Kidney (tissue), 14 donors: Measurements from ENCODE around the gene NRP2. TPM values are rescaled to one million over a fixed set of nuclear protein-coding genes. Genes with fewer than 3 reads are reported as not detected.

Experiments
- DNase-seq, 5 donors: peaks; one replicate each; pipeline ENCODE4 v3.0.0-alpha.2; 2013 to 2020
- FAIRE-seq: peaks from 2 replicates; lab custom pipeline; 2012; peaks lifted over from hg19 to GRCh38; lab: Jason Lieb, UNC
- H3K27ac ChIP-seq, 2 donors: one replicate each; pipeline ENCODE4 v1.7.0; 2013; ENCODE audit warnings: low read depth in 2 of 2, low read length in 2 of 2, inconsistent platforms in 1 of 2
- H3K27me3 ChIP-seq: one replicate; pipeline ENCODE4 v1.7.1; 2013; ENCODE audit warnings: low read length, inconsistent platforms; ENCODE audit not compliant: control insufficient read depth, insufficient read depth
- H3K36me3 ChIP-seq, 3 donors: one replicate each; pipeline versions ENCODE4 v1.7.0 to v1.7.1; 2013; ENCODE audit warnings: low read length in 3 of 3, control low read depth in 1 of 3, inconsistent platforms in 1 of 3; ENCODE audit not compliant: insufficient read depth in 3 of 3, control insufficient read depth in 2 of 3
- H3K4me1 ChIP-seq, 3 donors: one replicate each; pipeline versions ENCODE4 v1.7.0 to v1.7.1; 2013; ENCODE audit warnings: low read length in 3 of 3, inconsistent platforms in 1 of 3, low read depth in 1 of 3; ENCODE audit not compliant: control insufficient read depth in 2 of 3, insufficient read depth in 2 of 3
- H3K4me3 ChIP-seq, 3 donors: one replicate each; pipeline versions ENCODE4 v1.7.0 to v1.8.1; 2013; ENCODE audit warnings: low read length in 3 of 3, control low read depth in 1 of 3, inconsistent platforms in 1 of 3
- H3K9ac ChIP-seq, 3 donors: one replicate each; pipeline versions ENCODE4 v1.7.0 to v1.7.1; 2013; ENCODE audit warnings: low read length in 3 of 3, control low read depth in 1 of 3, inconsistent platforms in 1 of 3
- H3K9me3 ChIP-seq, 3 donors: one replicate each; pipeline versions ENCODE4 v1.7.0 to v1.7.1; 2013; ENCODE audit warnings: low read length in 3 of 3, control low read depth in 1 of 3, inconsistent platforms in 1 of 3; ENCODE audit not compliant: control insufficient read depth in 2 of 3, insufficient read depth in 1 of 3
- CTCF ChIP-seq: IDR thresholded peaks from 3 replicates; pipeline ENCODE4 v1.5.1; 2012; ENCODE audit warnings: mild to moderate bottlenecking, moderate library complexity, borderline replicate concordance; ENCODE audit not compliant: insufficient read depth; ENCODE audit errors: extremely low read depth
- intact Hi-C: fragments of 100-400 bp; cut with DNase I; formaldehyde crosslinking; loops from one replicate; pipeline ENCODE4 v1.11.1; 2022
- polyA plus RNA-seq: library from polyadenylated mRNA; stranded (reverse); fragments of 350-450 nt; fragmentation: Illumina TruSeq; extraction: RNeasy Lipid Tissue Mini Kit (QIAGEN cat#74804); gene quantifications from one replicate; pipeline ENCODE4 v1.2.3, GENCODE V29; 2014; ENCODE audit warnings: low read depth, low replicate concordance; ENCODE audit not compliant: insufficient read depth
- total RNA-seq: library from RNA; stranded (reverse); fragmentation: NEBNext Ultra II Directional; extraction: Animal tissue kit (Norgen Biotek cat#: 25700); gene quantifications from one replicate; pipeline ENCODE4 v1.2.1, GENCODE V29; 2021
- donor health status: control.
- donor health status: control.
- donor health status: control.
- donor health status: control.
- donor health status: control.
- donor health status: DM: yes; HTN: yes; CAD: no.
- donor health status: Normal renal cell carcinoma (clear cell type).

Gene NRP2
- total and polyA plus RNA-seq, 2 donors from 2014 or later, result 2.3 to 37.7 TPM

- no peak overlapping the region for H3K4me3 ChIP-seq
- FAIRE-seq (no peak), DNase-seq (no peak)
- no peak for TF ChIP-seq CTCF
- no peaks in the 10 kb centered on the region for H3K9me3 ChIP-seq
- H3K27ac ChIP-seq, result no peak overlapping the region
- H3K9ac ChIP-seq, result no peak overlapping the region
- no peaks in the 10 kb centered on the region for H3K36me3 ChIP-seq
- intact Hi-C loops, result loop anchor here (5.0 kb wide), 1 partner anchor 111 kb away; no protein-coding TSS in a partner anchor
- no peaks in the 10 kb centered on the region for H3K4me1 ChIP-seq
- no peaks in the 10 kb centered on the region for H3K27me3 ChIP-seq
Observed at GRCh38 chr2:205776720-205777119, 94.4 kb downstream of the NRP2 start.

- no peaks in the 10 kb centered on the region for H3K27me3 ChIP-seq
- no peak overlapping the region for H3K9ac ChIP-seq
- FAIRE-seq (no peak), DNase-seq (no peak)
- H3K4me3 ChIP-seq, result no peak overlapping the region
- H3K4me1 ChIP-seq, result no peaks in the 10 kb centered on the region
- no peak for TF ChIP-seq CTCF
- H3K27ac ChIP-seq, result no peak overlapping the region
- no peaks in the 10 kb centered on the region for H3K36me3 ChIP-seq
- intact Hi-C loops, result loop anchor here (5.0 kb wide), 1 partner anchor 109 kb away; no protein-coding TSS in a partner anchor
- H3K9me3 ChIP-seq, result no peaks in the 10 kb centered on the region
Observed at GRCh38 chr2:205778356-205778755, 96.1 kb downstream of the NRP2 start.

GRCh38 chr2:205780645-205781044 is 98.3 kb downstream of the NRP2 start:
- intact Hi-C loops, result no loop called here
- FAIRE-seq, result no peak
- no peaks in the 10 kb centered on the region for H3K27me3 ChIP-seq

More at GRCh38 chr2:205780645-205781044, 98.3 kb downstream of the NRP2 start:
- Histone ChIP-seq H3K9ac (no peak overlapping the region), H3K4me1 (no peaks in the 10 kb centered on the region), H3K27ac (no peak overlapping the region), H3K36me3 (no peaks in the 10 kb centered on the region), H3K4me3 (no peak overlapping the region), H3K9me3 (no peaks in the 10 kb centered on the region)
- DNase-seq, result no peak
- no peak for TF ChIP-seq CTCF
